HG02973 (cell line): Measurements from ENCODE around the gene SLC36A2.
"Not testable (repeated sequence)": the region's sequence is repeated elsewhere in the genome, so short reads cannot be mapped to it uniquely, and the experiment has no call there.

ENCODE experiments used
- ATAC-seq: cut with Tn5 transposase; IDR thresholded peaks from one replicate; pipeline ENCODE4 v1.9.1; 2021; ENCODE audit warnings: moderate library complexity; ENCODE audit not compliant: unreplicated experiment

The SLC36A2 gene

DNA sequence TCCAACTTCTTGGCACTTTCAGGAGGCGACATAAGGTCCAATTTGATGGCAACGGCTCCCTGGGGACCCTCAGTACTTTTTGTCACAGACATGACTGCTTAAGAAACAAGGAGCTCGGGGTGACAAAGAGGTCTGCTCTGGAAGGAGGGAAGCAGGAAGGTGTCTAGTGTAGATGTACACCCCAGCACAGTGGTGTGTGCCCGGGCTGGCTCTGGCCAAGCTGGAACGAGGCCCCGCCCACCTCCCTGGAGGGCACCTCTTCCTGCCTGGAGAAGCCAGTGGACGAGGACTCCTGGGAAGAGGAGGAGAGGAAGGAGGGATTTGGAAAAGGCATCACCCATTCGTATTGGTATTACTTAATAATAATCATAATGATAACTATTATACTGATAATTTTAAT lies at the start of gene SLC36A2:
Gene SLC36A2, minus strand, starts transcription at position 191 of the 400 bp plus-strand sequence. Its CDS starts 99 bp downstream, at position 92.
- ATAC-seq, result no peak

GRCh38 chr5:151388960-151389359 lies 41.6 kb upstream of the SLC36A2 start:
- no peak for ATAC-seq

GRCh38 chr5:151384106-151384505 lies 36.7 kb upstream of the SLC36A2 start:
- ATAC-seq, result no peak

- no peak for ATAC-seq
Observed at GRCh38 chr5:151383011-151383410, 35.7 kb upstream of the SLC36A2 start.

GRCh38 chr5:151382576-151382975 lies 35.2 kb upstream of the SLC36A2 start:
- no peak for ATAC-seq

- no peak for ATAC-seq
Observed at GRCh38 chr5:151381899-151382298, 34.5 kb upstream of the SLC36A2 start.

DNA sequence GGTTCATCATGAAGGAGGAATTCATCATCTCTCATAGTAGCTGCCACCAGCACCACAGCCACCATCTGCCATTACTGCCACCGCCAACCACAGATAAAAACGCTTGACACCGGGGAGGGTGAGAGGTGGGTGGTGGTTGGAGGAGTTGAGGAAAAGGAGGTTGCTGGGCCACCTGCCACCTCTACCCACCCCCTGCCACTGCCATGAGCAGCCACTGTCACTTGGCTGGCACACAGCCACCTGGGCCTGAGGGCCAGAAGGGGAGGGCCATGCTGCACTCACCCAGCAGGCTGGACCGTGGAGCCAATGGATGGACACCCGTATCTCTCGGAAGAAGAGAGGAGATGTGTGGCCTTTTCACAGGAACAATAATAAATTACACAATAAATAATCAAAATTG lies 31.3 kb upstream of the SLC36A2 start:
- ATAC-seq, result no peak

- ATAC-seq, result no peak
Observed at GRCh38 chr5:151374539-151374938, 27.2 kb upstream of the SLC36A2 start.

DNA sequence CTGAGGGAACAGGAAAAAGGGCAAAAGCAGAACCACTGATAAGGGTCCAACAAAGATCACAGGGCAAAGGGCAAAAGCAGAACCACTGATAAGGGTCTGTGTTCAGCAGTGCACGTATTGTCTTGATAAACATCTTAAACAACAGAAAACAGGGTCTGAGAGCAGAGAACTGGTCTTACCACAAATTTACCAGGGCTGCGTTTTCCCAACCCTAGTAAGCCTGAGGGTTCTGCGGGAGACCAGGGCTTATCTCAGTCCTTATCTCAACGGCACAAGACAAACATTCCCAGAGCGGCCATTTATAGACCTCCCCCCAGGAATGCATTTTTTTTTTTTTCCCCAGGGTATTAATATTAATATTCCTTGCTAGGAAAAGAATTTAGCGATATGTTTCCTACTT lies 19.7 kb upstream of the SLC36A2 start:
- not testable (repeated sequence) for ATAC-seq

DNA sequence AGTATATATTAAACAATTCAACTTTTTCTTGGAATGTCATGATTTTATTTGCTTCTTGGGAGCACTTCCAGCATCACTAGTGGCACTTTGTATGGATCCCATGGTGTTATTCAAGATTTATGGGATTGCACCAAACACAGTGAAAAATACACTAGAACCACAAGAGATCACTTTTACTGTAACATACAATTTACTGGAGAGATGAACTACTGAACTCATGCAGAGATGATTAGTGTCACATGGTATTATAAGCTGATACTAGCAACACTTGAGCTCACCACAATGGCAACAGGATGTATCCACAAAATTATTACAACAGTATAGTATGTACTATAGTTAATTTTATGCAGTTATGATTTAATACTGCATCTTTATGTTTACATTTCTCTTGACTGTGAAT lies 16.3 kb upstream of the SLC36A2 start:
- no peak for ATAC-seq

- no peak for ATAC-seq
Observed at GRCh38 chr5:151362970-151363369, 15.6 kb upstream of the SLC36A2 start.

- no peak for ATAC-seq
Observed at GRCh38 chr5:151359391-151359790, 12.0 kb upstream of the SLC36A2 start.

GRCh38 chr5:151357792-151358191 lies 10.4 kb upstream of the SLC36A2 start:
- ATAC-seq, result no peak

GRCh38 chr5:151357097-151357496 lies 9.7 kb upstream of the SLC36A2 start:
- no peak for ATAC-seq

DNA sequence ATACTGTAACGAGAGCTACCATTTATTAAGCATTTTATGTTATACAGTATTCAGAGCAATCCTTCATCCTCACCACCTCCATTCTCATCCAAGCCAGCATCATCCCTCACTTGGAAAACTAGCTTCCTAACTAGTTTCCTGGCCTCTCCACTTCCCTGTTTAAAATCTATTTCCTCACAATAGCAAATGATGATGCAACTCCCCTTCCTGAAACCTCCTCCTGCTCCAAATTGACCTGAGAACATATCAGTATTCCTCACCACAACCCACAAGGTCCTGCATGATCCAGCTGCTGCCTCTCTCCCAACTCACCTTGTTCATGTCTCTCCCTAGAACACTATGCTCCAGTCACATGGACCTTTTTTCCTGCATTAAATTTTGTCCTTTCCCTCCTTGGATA lies 4.3 kb upstream of the SLC36A2 start:
- ATAC-seq, result no peak

GRCh38 chr5:151348789-151349188 lies 1.4 kb upstream of the SLC36A2 start:
- no peak for ATAC-seq

DNA sequence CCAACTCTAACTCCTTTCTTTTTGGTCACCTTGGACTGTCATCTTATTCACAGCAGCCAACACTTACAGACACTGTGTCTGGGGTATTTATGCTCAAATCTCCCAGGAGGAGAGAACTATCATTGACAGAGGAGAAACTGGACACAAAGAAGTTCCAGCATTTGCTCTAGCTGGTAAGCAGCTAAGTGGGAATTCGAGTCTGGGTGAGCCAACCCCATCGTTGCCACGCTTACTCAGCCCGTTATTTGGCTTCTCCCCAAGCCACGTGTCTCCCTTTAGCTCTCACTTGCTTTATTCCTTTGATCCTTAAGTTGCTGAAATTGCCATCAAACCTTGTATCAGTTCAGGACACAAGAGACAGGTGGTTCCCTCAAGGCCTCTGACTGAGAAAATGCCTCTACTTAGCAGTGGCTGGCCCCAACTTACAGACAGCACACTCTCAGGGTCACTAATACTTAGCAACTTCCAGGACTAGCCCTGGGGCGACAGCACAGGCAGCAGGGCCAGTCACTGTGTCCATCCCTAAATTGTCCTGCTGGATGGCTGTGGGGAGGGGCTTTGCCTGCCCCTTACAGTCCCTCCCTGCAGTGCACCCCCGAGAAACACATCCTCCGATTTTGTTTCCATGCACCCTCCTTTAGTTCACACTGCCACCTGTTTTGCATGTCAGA lies 1.4 kb downstream of the SLC36A2 start:
- ATAC-seq, result no peak

GRCh38 chr5:151345187-151345807 lies 2.1 kb downstream of the SLC36A2 start:
- no peak for ATAC-seq

- ATAC-seq, result no peak
Observed at GRCh38 chr5:151344088-151344487, 3.3 kb downstream of the SLC36A2 start.

GRCh38 chr5:151340004-151340403 lies 7.4 kb downstream of the SLC36A2 start:
- no peak for ATAC-seq

- no peak for ATAC-seq
Observed at GRCh38 chr5:151338734-151339133, 8.6 kb downstream of the SLC36A2 start.

DNA sequence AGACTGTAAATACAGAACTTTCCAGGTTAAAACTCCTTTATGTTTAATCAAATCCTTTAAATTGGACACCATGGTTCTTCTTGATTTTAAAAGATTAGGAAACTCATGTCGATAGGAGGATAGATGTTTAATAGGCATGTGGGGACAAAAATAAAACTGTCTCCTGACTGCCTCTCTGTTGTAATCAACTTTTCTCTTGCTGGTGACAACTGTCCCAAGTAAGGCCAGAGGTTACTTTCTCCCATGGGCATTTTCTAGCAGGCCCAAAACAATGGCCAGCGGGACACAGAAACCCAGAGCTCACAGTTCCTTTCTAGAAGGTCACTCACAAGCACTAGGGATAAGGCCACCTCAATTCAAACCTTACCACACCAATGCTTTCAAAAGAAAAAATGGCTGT lies 14.5 kb downstream of the SLC36A2 start:
- no peak for ATAC-seq

GRCh38 chr5:151328734-151329133 lies 18.6 kb downstream of the SLC36A2 start:
- ATAC-seq, result no peak
